ENCODE measurements around the gene GSN. TPM values are rescaled to one million over a fixed set of nuclear protein-coding genes. Genes with fewer than 3 reads are reported as not detected.

GSN gene
- total and polyA plus RNA-seq, 2 of the 13 experiments (the other 11 are each of a cell fraction or from before 2014, with no cell fraction given), result 294 to 307 TPM

- TF ChIP-seq CENPX (CRISPR knock-in tag; IDR thresholded peaks at IDR 0.05), result no peak
- TF ChIP-seq HOMEZ (CRISPR knock-in tag; IDR thresholded peaks at IDR 0.05; ENCODE audit: low read depth), result no peak
- 0 out of 2 replicates have a peak, but pooled peaks have one; percentile 14 for TF ChIP-seq ZNF510 (CRISPR knock-in tag; IDR thresholded peaks at IDR 0.05; ENCODE audit: low read depth)
- TF ChIP-seq CCDC6 (CRISPR knock-in tag; IDR thresholded peaks at IDR 0.05), result 0 out of 2 replicates have a peak, but pooled peaks have one; percentile 17
- no peak for TF ChIP-seq RARA (CRISPR knock-in tag; IDR thresholded peaks at IDR 0.05)
- TF ChIP-seq SNAPC5 (CRISPR knock-in tag; IDR thresholded peaks at IDR 0.05; ENCODE audit: borderline replicate concordance), result no peak
- TF ChIP-seq ZSCAN30 (CRISPR knock-in tag; IDR thresholded peaks at IDR 0.05), result no peak
- no peak for TF ChIP-seq ISX (CRISPR knock-in tag; conservative IDR thresholded peaks at IDR 0.05)
- peak; percentile 79 for TF ChIP-seq MXD1 (CRISPR knock-in tag; IDR thresholded peaks at IDR 0.05)
- TF ChIP-seq ZFYVE20 (CRISPR knock-in tag; IDR thresholded peaks at IDR 0.05; ENCODE audit: borderline replicate concordance, low read depth), result no peak
- 0 out of 2 replicates have a peak, but pooled peaks have one; percentile 38 for TF ChIP-seq ZNF274 (CRISPR knock-in tag; IDR thresholded peaks at IDR 0.05)
- no peak for TF ChIP-seq KDM5A (IDR thresholded peaks at IDR 0.05; ENCODE audit: borderline replicate concordance, low read length)
- no peak for TF ChIP-seq ZNF24 (IDR thresholded peaks at IDR 0.05)
- 0 out of 2 replicates have a peak, but pooled peaks have one; percentile 26 for TF ChIP-seq SIN3A (IDR thresholded peaks at IDR 0.05; ENCODE audit: borderline replicate concordance, low read depth, low read length)
- peak; percentile 75 for TF ChIP-seq ZNF563 (CRISPR knock-in tag; IDR thresholded peaks at IDR 0.05)
- TF ChIP-seq RXRB (CRISPR knock-in tag; IDR thresholded peaks at IDR 0.05; ENCODE audit: borderline replicate concordance), result 0 out of 2 replicates have a peak, but pooled peaks have one; percentile 10
- no peak for TF ChIP-seq DDIT3 (CRISPR knock-in tag; IDR thresholded peaks at IDR 0.05)
- TF ChIP-seq SNAPC2 (CRISPR knock-in tag; IDR thresholded peaks at IDR 0.05), result 0 out of 2 replicates have a peak, but pooled peaks have one; percentile 30
- no peak for TF ChIP-seq ETV6 (CRISPR knock-in tag; conservative IDR thresholded peaks at IDR 0.05)
- peak; percentile 39; the same call in 1 of the 2 replicates for TF ChIP-seq THRA (CRISPR knock-in tag; IDR thresholded peaks at IDR 0.05; ENCODE audit: borderline replicate concordance)
- TF ChIP-seq SMAD9 (CRISPR knock-in tag; IDR thresholded peaks at IDR 0.05), result no peak
- TF ChIP-seq ZNF296 (CRISPR knock-in tag; conservative IDR thresholded peaks at IDR 0.05), result no peak
- TF ChIP-seq HNRNPH1 (optimal IDR thresholded peaks at IDR 0.05; ENCODE audit: low read depth, low read length), result no peak
- peak; percentile 91 for TF ChIP-seq ZNF776 (CRISPR knock-in tag; IDR thresholded peaks at IDR 0.05)
- no peak for TF ChIP-seq FOXA1 (IDR thresholded peaks at IDR 0.05)
- TF ChIP-seq FOXA1 (CRISPR knock-in tag; IDR thresholded peaks at IDR 0.05), result no peak
- peak; percentile 62; the same call in 1 of the 2 replicates for TF ChIP-seq ONECUT2 (CRISPR knock-in tag; IDR thresholded peaks at IDR 0.05)
- TF ChIP-seq PAX8 (CRISPR knock-in tag; IDR thresholded peaks at IDR 0.05; ENCODE audit: borderline replicate concordance), result no peak
Measured at GRCh38 chr9:121299467-121300282, 31.7 kb downstream of the GSN start (continued).

All from HepG2 (cell line).